GOT3 (cell line): ENCODE measurements around the gene CGREF1.
"Not testable (repeated sequence)": the region's sequence is repeated elsewhere in the genome, so short reads cannot be mapped to it uniquely, and the experiment has no call there.

ENCODE experiments used
- DNase-seq: peaks from one replicate; lab custom pipeline; 2025; ENCODE audit warnings: mixed read lengths; lab: John Stamatoyannopoulos, UW

The CGREF1 gene

DNA sequence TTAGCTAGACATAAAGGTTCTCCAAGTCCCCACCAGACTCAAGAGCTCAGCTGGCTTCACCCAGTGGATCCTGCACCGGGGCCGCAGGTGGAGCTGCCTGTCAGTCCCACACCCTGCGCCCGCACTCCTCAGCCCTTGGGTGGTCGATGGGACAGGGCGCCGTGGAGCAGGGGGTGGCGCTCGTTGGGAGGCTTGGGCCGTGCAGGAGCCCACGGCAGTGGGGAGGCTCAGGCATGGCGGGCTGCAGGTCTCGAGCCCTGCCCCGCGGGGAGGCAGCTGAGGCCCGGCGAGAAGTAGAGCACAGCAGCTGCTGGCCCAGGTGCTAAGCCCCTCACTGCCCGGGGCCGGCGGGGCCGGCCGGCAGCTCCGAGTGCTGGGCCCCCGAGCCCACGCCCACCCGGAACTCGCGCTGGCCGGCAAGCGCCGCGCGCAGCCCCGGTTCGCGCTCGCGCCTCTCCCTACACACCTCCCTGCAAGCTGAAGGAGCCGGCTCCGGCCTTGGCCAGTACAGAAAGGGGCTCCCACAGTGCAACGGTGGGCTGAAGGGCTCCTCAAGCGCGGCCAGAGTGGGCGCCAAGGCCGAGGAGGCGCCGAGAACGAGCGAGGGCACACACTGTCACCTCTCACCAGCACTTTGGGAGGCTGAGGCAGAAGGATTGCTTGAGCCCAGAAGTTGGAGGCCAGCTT lies 7.4 kb downstream of the CGREF1 start:
- not testable (repeated sequence) for DNase-seq

DNA sequence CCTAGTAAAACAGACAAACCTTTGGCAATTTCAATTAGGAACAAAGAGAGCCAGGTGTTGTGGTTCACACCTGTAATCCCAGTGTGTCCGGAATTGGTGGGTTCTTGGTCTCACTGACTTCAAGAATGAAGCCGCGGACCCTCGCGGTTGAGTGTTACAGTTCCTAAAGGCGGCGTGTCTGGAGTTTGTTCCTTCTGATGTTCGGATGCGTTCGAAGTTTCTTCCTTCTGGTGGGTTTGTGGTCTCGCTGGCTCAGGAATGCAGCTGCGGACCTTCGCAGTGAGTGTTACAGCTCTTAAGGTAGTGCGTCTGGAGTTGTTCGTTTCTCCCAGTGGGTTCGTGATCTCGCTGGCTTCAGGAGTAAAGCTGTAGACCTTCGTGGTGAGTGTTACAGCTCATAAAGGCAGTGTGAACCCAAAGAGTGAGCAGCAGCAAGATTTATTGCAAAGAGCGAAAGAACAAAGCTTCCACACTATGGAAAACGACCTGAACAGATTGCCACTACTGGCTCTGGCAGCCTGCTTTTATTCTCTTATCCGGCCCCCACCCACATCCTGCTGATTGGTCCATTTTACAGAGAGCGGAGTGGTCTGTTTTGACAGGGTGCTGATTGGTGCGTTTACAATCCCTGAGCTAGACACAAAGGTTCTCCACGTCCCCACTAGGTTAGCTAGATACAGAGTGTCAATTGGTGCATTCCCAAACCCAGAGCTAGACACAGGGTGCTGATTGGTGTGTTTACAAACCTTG lies 8.2 kb downstream of the CGREF1 start:
- not testable (repeated sequence) for DNase-seq

DNA sequence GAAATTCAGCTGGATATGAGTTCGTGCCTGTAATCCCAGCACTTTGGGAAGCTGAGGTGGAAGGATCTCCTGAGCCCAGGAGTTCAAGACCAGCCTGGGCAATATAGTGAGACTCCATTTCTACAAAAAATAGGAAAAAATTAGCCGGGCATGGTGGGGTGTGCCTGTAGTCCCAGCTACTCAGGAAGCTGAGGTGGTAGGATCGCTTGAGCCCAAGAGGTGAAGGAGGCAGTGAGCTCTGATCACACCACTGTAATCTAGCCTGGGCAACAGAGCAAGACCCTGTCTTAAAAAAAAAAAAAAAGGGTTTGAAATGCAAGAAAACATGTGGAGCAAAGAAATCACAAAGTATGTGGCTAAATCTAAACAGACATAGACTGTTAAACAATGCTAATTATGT lies 9.8 kb downstream of the CGREF1 start:
- DNase-seq: no peak

DNA sequence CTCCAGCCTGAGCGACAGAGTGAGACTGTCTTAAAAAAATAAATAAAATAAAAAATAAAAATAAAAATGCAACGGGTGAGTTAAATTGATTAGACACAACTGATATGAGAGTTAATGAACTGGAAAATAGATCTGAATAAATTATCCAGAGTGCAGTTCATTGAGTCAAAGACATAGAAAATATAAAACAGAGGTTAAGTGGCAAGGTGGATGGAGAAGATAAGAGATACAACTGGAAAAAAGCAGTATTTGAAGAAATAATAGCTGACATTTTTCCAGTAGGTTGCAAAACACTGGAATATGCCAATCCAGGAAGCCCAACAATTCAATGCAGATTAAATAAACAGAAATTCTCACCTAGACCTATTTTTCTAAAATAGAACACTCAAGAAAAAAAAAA lies 10.7 kb downstream of the CGREF1 start:
- no peak for DNase-seq

DNA sequence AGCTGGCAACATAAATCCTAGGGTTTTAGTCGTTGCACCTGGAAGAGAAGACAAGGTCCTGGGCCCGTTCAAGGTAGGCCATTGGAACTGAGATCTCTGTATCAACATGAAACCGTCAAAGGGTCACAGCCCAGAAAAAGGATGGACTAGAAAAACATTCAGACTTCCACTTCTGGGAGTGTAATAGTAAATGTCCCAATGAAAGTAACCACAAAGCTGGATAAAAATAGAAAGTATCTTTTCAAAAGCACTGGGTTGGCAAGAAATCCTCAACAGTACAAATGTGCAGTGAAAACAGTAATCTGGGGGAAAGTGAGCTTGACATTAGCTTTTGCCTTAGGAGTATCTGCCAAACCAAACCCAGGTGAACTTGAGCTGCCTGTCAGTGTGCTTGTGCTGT lies 12.9 kb downstream of the CGREF1 start:
- DNase-seq: no peak

DNA sequence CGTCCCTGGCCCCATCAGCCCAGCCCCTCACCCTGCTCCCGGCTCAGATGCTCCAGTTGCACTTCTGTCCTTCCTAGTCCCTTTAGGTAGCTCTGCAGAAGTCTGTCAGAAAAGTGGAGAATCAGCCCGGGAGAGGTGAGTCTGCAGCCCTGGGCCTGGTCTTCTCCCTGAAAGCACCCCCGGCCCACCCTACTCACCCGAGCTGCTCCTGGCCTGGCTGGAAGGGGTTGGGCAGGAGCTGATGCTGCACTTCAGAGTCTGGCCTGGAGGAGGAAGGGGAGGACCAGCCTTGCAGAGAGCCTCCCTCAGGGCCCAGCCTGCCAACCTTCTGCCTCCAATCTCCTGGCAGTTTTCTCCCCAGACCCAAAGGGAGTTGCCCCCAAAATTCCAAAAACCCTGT lies 16.6 kb downstream of the CGREF1 start:
- DNase-seq: no peak

DNA sequence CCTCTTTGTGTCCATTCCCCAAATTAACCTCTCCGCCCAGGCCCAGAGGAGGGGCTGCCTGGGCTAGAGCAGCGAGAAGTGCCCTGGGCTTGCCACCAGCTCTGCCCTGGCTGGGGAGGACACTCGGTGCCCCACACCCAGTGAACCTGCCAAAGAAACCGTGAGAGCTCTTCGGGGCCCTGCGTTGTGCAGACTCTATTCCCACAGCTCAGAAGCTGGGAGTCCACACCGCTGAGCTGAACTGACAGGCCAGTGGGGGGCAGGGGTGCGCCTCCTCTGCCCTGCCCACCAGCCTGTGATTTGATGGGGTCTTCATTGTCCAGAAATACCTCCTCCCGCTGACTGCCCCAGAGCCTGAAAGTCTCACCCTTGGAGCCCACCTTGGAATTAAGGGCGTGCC lies 18.9 kb downstream of the CGREF1 start:
- no peak for DNase-seq

DNA sequence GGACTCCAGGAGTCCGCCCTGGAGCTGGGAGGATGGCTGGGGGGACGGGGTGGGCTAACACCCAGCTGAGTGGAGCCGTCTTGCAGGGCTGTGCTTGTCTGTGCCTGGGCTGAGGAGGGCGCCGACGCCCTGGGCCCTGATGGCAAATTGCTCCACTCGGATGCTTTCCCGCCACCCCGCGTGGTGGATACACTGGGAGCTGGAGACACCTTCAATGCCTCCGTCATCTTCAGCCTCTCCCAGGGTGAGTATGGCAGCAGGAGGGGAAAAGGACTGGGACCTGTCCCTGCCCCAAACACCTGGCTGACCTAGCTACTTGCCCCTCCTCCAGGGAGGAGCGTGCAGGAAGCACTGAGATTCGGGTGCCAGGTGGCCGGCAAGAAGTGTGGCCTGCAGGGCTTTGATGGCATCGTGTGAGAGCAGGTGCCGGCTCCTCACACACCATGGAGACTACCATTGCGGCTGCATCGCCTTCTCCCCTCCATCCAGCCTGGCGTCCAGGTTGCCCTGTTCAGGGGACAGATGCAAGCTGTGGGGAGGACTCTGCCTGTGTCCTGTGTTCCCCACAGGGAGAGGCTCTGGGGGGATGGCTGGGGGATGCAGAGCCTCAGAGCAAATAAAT lies 19.5 kb downstream of the CGREF1 start:
- DNase-seq: no peak

DNA sequence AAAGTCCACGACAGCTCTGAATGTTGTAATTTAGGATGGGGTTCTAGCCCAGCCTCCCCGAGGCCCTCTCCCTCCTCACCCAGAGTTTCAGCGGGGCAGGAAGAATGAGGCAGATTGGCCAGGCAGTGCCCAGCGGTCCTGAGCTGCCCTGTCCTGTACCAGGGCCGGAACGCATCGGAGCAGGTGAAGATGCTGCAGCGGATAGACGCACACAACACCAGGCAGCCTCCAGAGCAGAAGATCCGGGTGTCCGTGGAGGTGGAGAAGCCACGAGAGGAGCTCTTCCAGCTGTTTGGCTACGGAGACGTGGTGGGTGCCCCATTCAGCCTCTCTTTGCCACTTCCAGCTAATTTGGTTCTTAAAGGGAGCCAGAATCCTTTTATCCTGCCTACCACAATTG lies 21.6 kb downstream of the CGREF1 start:
- DNase-seq: no peak

DNA sequence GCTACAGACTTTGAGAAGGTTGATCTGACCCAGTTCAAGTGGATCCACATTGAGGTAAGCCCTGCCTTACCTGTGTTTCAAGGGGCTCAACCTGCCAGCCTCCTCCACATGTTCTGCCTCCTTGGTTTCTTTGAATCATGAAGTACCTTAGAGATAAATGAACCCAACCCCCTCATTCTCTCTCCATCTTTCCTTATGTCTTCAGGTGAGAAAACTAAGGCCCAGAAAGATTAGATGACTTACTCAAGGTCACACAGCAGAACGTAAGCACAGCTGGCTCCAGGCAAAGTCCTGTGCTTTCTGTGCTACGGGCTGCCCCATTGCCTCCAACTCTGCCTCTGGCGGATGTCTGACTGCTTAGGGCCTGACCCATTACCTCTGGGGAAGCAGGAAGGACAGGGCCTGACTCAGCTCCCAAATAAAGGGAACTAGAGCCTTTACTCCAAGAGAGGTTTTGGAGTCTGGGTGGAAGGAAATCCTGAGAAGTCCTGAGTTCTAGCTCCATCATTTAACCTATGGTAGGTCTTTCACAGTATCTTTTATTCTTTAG lies 22.1 kb downstream of the CGREF1 start:
- no peak for DNase-seq

DNA sequence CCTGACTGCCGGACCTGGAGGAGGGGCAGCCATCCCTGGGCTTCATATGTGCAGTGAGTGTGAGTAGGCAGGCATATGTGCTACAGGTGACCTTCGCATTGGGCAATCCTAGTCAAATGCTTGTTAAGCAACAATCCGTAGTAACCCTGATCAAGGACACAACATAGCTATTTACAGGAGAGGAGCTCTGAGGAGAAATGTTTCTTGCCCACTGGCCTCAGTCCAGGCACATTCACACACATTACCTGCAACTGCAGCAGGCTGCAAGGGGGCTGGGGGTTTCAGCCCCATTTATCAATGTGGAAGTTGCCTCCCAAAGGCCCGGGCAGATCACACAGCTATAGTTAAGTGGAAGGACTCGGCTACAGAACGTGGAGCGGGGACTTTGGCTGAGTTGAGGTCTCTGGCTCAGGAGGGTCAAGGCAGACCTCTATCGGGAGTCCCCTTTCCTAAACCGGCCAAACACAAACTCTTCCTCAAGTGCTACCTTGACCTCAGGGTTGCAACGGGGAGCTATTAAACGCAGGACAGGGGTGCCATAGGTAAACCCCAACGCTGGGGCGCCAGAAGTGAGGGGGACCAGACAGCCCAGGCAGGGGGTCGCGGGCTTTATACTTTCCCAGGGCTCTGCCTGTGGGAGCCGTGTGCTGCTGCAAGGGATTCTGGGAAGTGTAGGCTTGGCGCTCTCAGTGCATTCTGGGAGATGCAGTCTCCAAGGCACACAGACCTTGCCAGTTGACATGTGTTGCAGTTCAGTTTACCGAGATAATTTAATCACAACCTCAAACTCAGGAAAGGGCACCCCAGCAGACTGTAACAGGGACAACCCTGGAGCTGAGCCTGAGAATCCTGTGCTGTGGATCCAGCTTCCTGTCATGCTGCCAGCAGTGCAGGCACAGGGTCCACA lies 22.9 kb downstream of the CGREF1 start:
- no peak for DNase-seq

DNA sequence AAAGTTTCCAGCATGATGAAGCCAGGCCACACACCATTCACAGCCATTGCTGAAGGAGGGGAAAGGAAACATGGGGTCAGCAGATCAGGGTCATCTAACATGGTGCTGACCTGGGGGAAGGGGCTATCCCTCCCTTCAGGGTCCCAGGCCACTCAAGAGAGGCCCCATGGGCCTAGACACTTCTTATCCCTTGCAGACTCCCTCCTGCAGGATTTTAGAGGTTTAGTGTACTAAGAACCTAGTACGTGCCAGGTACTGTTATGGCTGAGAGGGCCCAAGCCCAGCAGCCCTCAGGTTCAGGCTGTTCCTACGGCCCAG lies 23.5 kb downstream of the CGREF1 start:
- no peak for DNase-seq

DNA sequence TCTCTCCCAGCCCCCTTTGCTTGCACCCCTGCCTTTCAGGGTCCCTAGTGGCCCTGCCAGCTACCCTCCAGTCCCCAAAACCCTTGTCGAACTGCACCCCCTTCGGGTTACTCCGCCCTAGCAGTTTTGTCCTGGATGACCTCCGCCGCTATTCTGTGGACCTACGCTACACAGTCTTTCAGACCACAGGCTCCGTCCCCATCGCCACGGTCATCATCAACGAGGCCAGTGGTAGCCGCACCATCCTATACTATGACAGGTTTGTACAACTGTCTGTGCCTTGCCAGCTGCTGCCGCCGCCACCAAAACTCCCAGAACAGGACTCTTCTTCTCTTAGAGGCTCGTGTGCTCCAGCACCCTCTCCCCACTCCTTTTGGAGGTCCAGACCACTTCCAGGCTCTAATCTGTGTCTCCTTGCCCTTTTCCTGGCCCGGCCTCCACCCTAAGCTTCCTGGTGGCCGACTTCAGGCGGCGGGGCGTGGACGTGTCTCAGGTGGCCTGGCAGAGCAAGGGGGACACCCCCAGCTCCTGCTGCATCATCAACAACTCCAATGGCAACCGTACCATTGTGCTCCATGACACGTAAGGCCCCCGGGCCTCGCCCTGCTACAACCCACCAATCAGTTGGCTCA lies 24.5 kb downstream of the CGREF1 start:
- DNase-seq: no peak

DNA sequence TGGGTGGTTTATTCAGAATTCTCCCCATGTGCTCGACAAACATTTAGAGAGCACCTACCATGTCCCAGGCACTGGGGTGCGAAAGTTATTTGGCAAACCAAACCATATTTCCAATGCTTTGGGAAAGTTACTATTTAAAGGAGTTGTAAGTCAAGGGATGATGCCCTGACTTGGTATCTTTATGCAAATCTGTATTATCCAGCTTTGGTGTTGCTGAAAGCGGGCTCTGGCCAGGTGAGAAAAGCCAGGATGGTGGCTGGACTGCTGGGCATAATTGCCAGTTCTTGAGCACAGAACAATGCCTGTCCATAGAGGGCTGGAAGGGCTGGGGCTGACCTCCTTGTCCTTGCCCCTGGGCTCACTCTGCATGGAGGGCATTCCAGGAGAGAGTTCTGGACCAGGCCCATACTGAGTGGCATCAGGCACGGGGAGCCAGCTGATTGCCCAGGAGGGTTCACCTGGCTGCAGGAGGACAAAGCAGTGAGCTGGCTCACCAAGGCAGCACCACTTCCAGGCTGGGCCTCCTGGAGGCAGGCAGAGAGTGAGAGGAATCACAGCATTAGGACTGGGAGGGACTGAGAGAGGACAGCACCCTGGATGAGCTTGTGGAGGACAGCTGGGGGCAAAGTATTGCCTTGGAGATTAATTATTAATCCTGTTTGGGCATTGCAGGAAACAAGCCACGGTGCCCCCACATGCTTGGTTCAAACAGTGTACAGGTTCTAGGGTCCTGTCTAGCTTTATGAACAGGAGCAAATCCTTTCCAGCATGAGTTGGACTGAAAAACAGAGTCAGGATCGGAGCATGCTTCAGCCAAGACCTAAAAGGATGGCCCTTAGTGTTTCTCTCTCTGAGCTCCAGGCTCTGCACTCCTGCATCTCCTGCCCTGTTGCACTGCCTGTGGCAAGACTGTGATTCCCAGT lies 25.2 kb downstream of the CGREF1 start:
- DNase-seq: no peak

DNA sequence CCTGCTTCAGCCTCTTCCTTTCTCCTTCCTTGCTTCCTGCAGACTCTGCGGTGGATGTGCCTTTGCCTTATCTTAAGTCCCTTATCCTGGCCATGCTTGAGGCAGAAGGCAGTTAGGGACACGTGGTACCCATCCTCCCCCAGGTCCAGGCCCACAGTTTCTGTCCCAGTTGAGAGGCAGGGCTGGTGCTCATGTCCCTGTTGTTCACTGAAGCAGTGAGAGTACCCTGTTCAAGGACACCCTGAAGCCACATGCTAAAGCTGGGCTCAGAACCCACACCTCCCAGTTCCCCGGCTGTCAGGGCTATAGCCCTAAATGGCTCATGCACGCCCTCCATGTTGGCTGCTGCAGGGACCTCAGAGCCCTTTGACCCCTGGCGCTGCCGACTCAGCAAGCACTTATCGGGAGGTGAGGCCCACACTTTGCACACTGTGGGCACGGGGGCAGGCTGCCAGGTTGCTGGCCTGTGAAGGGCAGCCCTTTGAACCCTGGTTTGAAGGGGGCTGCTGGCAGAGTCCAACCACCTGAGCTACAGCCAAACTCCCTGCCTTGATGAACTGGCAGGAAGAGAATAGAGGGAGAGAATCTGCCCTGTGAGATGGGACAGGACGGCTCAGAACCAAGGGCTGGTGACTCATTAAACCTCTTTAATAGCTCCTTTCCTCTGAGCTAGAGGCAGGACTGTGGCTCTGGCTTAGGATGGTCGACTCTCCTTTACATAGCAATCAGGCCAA lies 26.1 kb downstream of the CGREF1 start:
- DNase-seq: no peak

DNA sequence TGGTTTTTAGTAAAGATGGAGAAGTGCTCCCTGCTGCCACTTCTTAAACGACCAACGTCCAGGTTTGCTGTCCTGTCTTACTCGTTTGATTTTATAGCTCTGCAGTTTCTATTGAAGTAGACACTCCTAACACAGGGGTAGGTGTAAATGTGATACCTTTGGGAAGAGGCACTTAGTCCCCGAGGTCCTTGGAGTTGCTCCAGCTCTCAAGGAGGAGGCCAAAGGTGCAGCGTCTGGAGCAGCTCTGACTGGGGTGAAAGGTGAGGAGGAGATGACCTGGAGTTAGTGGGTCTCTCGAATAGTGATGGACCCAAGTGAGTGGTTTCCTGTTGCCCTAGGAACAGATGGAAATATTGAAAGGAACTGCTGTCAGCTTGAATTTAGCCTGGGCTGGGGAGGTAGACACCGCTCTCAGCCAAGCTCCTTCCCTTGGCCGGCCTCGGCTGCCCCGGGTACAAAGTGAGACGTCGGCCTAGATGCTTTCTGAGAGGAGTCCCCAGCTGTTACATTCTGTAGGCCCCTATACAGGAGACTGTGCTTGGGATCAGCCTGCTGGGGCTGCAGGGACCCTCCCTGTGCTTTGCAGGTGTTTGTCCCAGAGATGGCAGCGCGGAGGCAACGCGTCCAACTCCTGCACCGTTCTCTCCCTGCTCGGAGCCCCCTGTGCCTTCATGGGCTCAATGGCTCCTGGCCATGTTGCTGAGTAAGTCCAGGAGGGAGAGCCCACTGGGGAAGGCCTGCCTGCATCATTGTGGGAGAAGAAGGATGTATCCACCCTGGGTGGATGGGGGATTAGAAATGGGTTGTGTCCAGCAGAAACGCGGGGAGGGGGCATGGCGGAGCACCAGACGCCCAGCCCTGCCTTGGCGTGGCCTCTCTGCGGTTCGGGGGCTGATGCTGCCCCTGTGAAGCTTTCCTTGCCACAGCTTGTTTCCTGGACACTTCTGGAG lies 26.9 kb downstream of the CGREF1 start:
- DNase-seq: no peak

DNA sequence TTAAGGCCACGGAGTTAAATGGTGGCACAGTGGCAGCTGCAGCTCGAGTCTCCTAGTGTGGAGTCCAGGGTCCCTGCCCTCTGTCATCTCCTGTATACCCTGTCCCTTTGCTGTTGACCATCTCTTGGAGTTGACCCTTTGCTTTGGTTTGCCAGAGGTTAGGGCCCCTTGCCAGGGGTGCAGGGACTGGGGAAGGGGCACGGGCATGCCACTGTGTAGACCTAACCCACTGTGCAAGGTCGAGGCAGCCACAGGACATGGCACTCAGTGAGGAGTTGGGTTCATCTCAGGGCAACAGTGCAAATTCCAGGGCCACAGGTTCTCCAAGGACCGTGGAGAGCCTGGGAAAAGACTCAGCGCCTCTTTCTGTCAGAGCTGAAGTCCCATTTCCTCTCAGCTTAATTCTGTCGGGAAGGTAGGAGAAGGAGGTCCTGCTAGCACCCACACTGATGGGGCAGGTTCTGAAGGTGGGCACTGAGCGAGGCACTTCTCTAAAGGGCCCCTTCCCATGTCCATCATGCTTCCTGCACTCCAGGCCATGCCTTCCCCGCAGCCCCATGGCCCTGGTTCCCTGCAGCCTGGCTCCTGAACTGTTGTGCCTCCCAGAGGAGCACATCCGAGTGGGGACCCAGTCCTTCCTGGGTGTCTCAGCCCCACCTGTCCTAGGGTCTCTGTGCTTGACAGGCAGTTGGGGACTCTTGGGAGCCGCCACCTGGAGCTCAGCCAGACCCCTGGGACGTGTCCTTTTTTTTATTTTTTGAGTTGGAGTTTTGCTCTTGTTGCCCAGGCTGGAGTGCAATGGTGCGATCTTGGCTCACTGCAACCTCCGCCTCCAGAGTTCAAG lies 29.6 kb downstream of the CGREF1 start:
- no peak for DNase-seq

DNA sequence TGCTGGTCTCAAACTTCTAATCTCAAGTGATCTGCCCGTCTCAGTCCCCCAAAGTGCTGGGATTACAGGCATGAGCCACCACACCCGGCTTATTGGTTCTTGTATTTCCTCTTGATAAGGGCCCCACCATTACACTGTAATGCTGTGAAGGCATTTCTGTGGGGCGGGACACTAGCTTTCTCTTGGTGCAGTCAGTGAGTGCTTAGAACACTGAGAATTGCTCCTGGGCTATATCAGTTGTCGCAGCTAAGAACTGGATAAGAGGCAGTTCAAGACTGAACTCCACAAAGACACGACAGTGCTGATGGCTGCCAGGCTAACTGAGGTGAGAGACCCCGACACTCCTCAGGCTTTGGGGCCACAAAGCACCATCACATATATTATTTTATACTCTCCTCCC lies 30.3 kb downstream of the CGREF1 start:
- DNase-seq: no peak
